CMK (cell line): ENCODE data around the gene PPME1.
"Not testable (repeated sequence)": the region's sequence is repeated elsewhere in the genome, so short reads cannot be mapped to it uniquely, and the experiment has no call there.

ENCODE experiments used
- DNase-seq: peaks from one replicate; pipeline ENCODE4 v3.0.0-alpha.2; 2010; ENCODE audit warnings: low read depth

The PPME1 gene

GRCh38 chr11:74170694-74171629, at the start of gene PPME1, which contains the start of gene C2CD3:
Gene PPME1, plus strand, starts transcription at chr11:74171289. Its CDS starts 133 bp downstream, at chr11:74171422.
Gene C2CD3, minus strand, starts transcription at chr11:74171002. Its CDS starts 210 bp downstream, at chr11:74170792.
- DNase-seq = peak; percentile 100

- no peak for DNase-seq
Observed at GRCh38 chr11:74121804-74122203, 49.3 kb upstream of the PPME1 start.

- no peak for DNase-seq
Observed at GRCh38 chr11:74123008-74123448, 48.1 kb upstream of the PPME1 start.

GRCh38 chr11:74129121-74129520, 42.0 kb upstream of the PPME1 start:
- not testable (repeated sequence) for DNase-seq

GRCh38 chr11:74132833-74133232, 38.3 kb upstream of the PPME1 start:
- no peak for DNase-seq

- no peak for DNase-seq
Observed at GRCh38 chr11:74133436-74133835, 37.7 kb upstream of the PPME1 start.

GRCh38 chr11:74134661-74135060, 36.4 kb upstream of the PPME1 start:
- DNase-seq = no peak

GRCh38 chr11:74135127-74135840, 35.8 kb upstream of the PPME1 start:
- no peak for DNase-seq

- DNase-seq = no peak
Observed at GRCh38 chr11:74138021-74138420, 33.1 kb upstream of the PPME1 start.

GRCh38 chr11:74138572-74138971, 32.5 kb upstream of the PPME1 start:
- no peak for DNase-seq

GRCh38 chr11:74139151-74139918, 31.8 kb upstream of the PPME1 start:
- no peak for DNase-seq

GRCh38 chr11:74139919-74140431, 31.1 kb upstream of the PPME1 start:
- DNase-seq = not testable (repeated sequence)

GRCh38 chr11:74141241-74141695, 29.8 kb upstream of the PPME1 start:
- no peak for DNase-seq

GRCh38 chr11:74141908-74142307, 29.2 kb upstream of the PPME1 start:
- DNase-seq = no peak

- no peak for DNase-seq
Observed at GRCh38 chr11:74142624-74143023, 28.5 kb upstream of the PPME1 start.

GRCh38 chr11:74144592-74144991, 26.5 kb upstream of the PPME1 start:
- DNase-seq = no peak

GRCh38 chr11:74147199-74147929, 23.7 kb upstream of the PPME1 start:
- no peak for DNase-seq

GRCh38 chr11:74153224-74153623, 17.9 kb upstream of the PPME1 start:
- no peak for DNase-seq

GRCh38 chr11:74154620-74155281, 16.3 kb upstream of the PPME1 start:
- no peak for DNase-seq

- no peak for DNase-seq
Observed at GRCh38 chr11:74157169-74157568, 13.9 kb upstream of the PPME1 start.

- no peak for DNase-seq
Observed at GRCh38 chr11:74159642-74160041, 11.4 kb upstream of the PPME1 start.
